CMK (cell line): ENCODE measurements around the gene THEMIS.
"Not testable (repeated sequence)": the region's sequence is repeated elsewhere in the genome, so short reads cannot be mapped to it uniquely, and the experiment has no call there.

Experiments used
- DNase-seq: peaks from one replicate; pipeline ENCODE4 v3.0.0-alpha.2; 2010; ENCODE audit warnings: low read depth

The THEMIS gene

GRCh38 chr6:127718694-127719093 is 182.2 kb downstream of the THEMIS start:
- DNase-seq, result no peak

GRCh38 chr6:127717384-127717783 is 183.5 kb downstream of the THEMIS start:
- no peak for DNase-seq

- DNase-seq, result no peak
These were observed 184.4 kb downstream of the THEMIS start for GRCh38 chr6:127716465-127716864.

GRCh38 chr6:127710668-127711067 is 190.2 kb downstream of the THEMIS start:
- no peak for DNase-seq

- DNase-seq, result no peak
These were observed 194.6 kb downstream of the THEMIS start for GRCh38 chr6:127706216-127706615.

GRCh38 chr6:127695108-127695507 is 205.8 kb downstream of the THEMIS start:
- no peak for DNase-seq

GRCh38 chr6:127691146-127691545 is 209.7 kb downstream of the THEMIS start:
- no peak for DNase-seq

GRCh38 chr6:127690588-127690987 is 210.3 kb downstream of the THEMIS start:
- DNase-seq, result no peak

GRCh38 chr6:127690092-127690491 is 210.8 kb downstream of the THEMIS start:
- DNase-seq, result no peak

GRCh38 chr6:127687490-127687889 is 213.4 kb downstream of the THEMIS start:
- not testable (repeated sequence) for DNase-seq

- no peak for DNase-seq
These were observed 214.8 kb downstream of the THEMIS start for GRCh38 chr6:127686084-127686483.

- no peak for DNase-seq
These were observed 216.4 kb downstream of the THEMIS start for GRCh38 chr6:127684501-127684900.
